A673 (cell line): Measurements from ENCODE around the gene FILIP1. TPM values are rescaled to one million over a fixed set of nuclear protein-coding genes. Genes with fewer than 3 reads are reported as not detected.

Experiments used
- BruUV-seq: library from RNA; stranded (reverse); fragments of 400-500 nt; replicated peaks from 2 replicates; lab custom pipeline; 2021; lab: Mats Ljungman, UMichigan
- CTCF ChIA-PET: fragments of 300-600 bp; sonication (Branson Sonifier 250); formaldehyde crosslinking; loops from one replicate; lab custom pipeline; 2022; ENCODE audit warnings: antibody characterized with exemption; lab: Charles Lee
- POLR2A ChIA-PET: fragments of 300-600 bp; sonication (Branson Sonifier 250); formaldehyde crosslinking; loops from one replicate; lab custom pipeline; 2022; ENCODE audit warnings: antibody characterized with exemption; ENCODE audit not compliant: low non-redundant PET; lab: Charles Lee
- DNase-seq: peaks from one replicate; pipeline ENCODE4 v3.0.0-alpha.2; 2015; ENCODE audit warnings: low spot score
- H3K27ac ChIP-seq: fragments of 200-600 bp; sonication (generic); 2 replicates; pipeline ENCODE4 v1.5.1; 2016; ENCODE audit warnings: mixed run types, low read depth, mild to moderate bottlenecking, mixed read lengths, antibody characterized with exemption, low read length; ENCODE audit not compliant: poor library complexity, severe bottlenecking
- H3K27me3 ChIP-seq: fragments of 200-600 bp; sonication (generic); replicated peaks from 2 replicates; pipeline ENCODE4 v1.6.1; 2017; ENCODE audit warnings: mixed run types, low read depth, mild to moderate bottlenecking, mixed read lengths, antibody characterized with exemption, low read length; ENCODE audit not compliant: insufficient read depth, poor library complexity
- H3K36me3 ChIP-seq: fragments of 200-600 bp; sonication (generic); 2 replicates; pipeline ENCODE4 v1.6.1; 2016; ENCODE audit warnings: mixed run types, mild to moderate bottlenecking, mixed read lengths, antibody characterized with exemption, low read length; ENCODE audit not compliant: insufficient read depth, poor library complexity, severe bottlenecking
- H3K4me1 ChIP-seq: fragments of 200-600 bp; sonication (generic); 2 replicates; pipeline ENCODE4 v1.6.1; 2017; ENCODE audit warnings: mixed run types, mild to moderate bottlenecking, mixed read lengths, antibody characterized with exemption, low read length; ENCODE audit not compliant: insufficient read depth, poor library complexity, severe bottlenecking
- H3K4me3 ChIP-seq: fragments of 200-600 bp; sonication (generic); 2 replicates; pipeline ENCODE4 v1.5.1; 2016; ENCODE audit warnings: low read depth, mixed run types, mild to moderate bottlenecking, mixed read lengths, low read length; ENCODE audit not compliant: poor library complexity, severe bottlenecking
- H3K9me3 ChIP-seq: fragments of 200-600 bp; sonication (generic); 2 replicates; pipeline ENCODE4 v1.6.1; 2016; ENCODE audit warnings: mixed run types, low read depth, mild to moderate bottlenecking, mixed read lengths, antibody characterized with exemption, low read length; ENCODE audit not compliant: poor library complexity, severe bottlenecking
- EZH2 ChIP-seq: fragments of 200-600 bp; sonication (generic); IDR thresholded peaks from 2 replicates; pipeline ENCODE4 v1.6.1; 2017; ENCODE audit warnings: borderline replicate concordance, low read depth, mild to moderate bottlenecking, mixed read lengths, antibody characterized with exemption, low read length; ENCODE audit not compliant: poor library complexity, severe bottlenecking
- intact Hi-C: fragments of 100-400 bp; cut with micrococcal nuclease; formaldehyde crosslinking; loops from one replicate; pipeline ENCODE4 v1.10.0; 2022; ENCODE audit not compliant: unreplicated experiment
- total RNA-seq: library from RNA; stranded (reverse); gene quantifications from 2 replicates; pipeline ENCODE4 v1.2.3, GENCODE V29; 2021
- TF ChIP-seq, protein P1 (sequence below): fragments of 300-800, 200-600 bp; sonication (generic); conservative IDR thresholded peaks from 2 replicates; pipeline ENCODE4 v1.5.1; 2017; ENCODE audit warnings: low read depth, mild to moderate bottlenecking, antibody characterized with exemption, low read length, moderate library complexity, mixed read lengths

Gene FILIP1
- total RNA-seq, 1 experiment from 2014 or later = 0.32 TPM

DNA sequence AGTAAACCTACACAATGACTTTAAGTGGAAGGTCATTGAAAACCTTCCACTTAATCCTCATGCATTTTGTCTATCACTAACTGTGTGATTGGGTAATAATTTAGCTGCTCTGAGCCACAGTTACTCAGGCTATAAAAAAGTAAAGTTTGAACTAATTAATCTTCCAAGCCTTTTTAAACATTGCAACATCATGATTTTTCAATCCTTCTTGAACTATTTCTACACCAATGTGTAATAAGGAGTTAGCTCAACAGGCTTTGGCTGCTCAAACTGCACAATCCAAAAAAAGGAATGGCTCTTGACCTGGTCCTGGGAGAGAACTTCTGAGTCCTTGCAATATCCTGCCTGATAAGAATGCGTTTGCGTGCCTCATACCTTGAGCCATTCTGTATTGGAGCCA lies 34.8 kb upstream of the FILIP1 start:
- no TSS peak for BruUV-seq
- CTCF ChIA-PET = no interaction called here
- Histone ChIP-seq H3K4me3 (no peak overlapping the region), H3K9me3 (no peaks in the 10 kb centered on the region), H3K36me3 (no peaks in the 10 kb centered on the region), H3K27ac (no peak overlapping the region), H3K4me1 (peaks cover 11% of the 10 kb centered on the region), H3K27me3 (no peaks in the 10 kb centered on the region)
- DNase-seq = no peak
- TF ChIP-seq, protein P1, sequence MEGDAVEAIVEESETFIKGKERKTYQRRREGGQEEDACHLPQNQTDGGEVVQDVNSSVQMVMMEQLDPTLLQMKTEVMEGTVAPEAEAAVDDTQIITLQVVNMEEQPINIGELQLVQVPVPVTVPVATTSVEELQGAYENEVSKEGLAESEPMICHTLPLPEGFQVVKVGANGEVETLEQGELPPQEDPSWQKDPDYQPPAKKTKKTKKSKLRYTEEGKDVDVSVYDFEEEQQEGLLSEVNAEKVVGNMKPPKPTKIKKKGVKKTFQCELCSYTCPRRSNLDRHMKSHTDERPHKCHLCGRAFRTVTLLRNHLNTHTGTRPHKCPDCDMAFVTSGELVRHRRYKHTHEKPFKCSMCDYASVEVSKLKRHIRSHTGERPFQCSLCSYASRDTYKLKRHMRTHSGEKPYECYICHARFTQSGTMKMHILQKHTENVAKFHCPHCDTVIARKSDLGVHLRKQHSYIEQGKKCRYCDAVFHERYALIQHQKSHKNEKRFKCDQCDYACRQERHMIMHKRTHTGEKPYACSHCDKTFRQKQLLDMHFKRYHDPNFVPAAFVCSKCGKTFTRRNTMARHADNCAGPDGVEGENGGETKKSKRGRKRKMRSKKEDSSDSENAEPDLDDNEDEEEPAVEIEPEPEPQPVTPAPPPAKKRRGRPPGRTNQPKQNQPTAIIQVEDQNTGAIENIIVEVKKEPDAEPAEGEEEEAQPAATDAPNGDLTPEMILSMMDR = no peak
- TF ChIP-seq EZH2 = no peak
- POLR2A ChIA-PET = interaction anchor here (0.5 kb wide), 1 partner anchor 1855 kb away, joined by 5 read pairs; no protein-coding TSS in a partner anchor
- intact Hi-C loops = loop anchor here (5.0 kb wide), 1 partner anchor 161 kb away; no protein-coding TSS in a partner anchor

DNA sequence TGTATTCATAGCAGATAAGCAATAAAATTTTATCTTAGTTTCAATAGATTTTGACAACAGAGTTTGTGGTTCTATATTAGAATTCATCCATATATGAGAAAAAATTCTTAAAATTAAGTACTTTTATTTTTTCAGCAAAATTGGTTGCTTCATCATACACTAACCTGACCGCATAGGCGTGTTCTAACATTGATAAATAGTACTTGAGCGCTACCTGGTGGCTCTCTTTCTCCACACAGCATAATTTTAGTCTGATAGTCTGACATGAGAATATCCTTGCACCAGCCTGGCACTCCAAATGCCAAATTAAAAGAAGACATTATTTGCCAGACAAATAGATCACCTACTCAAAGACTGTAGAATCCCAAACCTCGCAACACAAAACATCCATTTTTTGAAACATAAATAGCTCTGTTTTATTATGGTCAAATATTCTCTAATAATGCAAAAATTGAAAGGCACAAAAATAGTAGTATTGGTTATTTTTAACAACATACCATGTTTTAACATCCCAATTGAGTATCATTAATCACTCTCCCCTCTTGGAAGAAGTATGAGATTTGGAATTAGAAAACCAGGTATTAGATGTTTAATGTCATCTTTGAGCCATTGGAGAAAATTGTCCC lies 33.0 kb upstream of the FILIP1 start:
- H3K27ac ChIP-seq = no peak overlapping the region
- DNase-seq = peak; percentile 78
- POLR2A ChIA-PET = no interaction called here
- H3K9me3 ChIP-seq = no peaks in the 10 kb centered on the region
- intact Hi-C loops = loop anchor here (1.0 to 5.0 kb wide), 3 partner anchors 159 to 260 kb away; no protein-coding TSS in a partner anchor
- no peaks in the 10 kb centered on the region for H3K27me3 ChIP-seq
- TF ChIP-seq EZH2 = no peak
- TF ChIP-seq, protein P1 = peak; percentile 79
- H3K4me3 ChIP-seq = no peak overlapping the region
- CTCF ChIA-PET = no interaction called here
- no peaks in the 10 kb centered on the region for H3K36me3 ChIP-seq
- no TSS peak for BruUV-seq
- peaks cover 11% of the 10 kb centered on the region for H3K4me1 ChIP-seq

DNA sequence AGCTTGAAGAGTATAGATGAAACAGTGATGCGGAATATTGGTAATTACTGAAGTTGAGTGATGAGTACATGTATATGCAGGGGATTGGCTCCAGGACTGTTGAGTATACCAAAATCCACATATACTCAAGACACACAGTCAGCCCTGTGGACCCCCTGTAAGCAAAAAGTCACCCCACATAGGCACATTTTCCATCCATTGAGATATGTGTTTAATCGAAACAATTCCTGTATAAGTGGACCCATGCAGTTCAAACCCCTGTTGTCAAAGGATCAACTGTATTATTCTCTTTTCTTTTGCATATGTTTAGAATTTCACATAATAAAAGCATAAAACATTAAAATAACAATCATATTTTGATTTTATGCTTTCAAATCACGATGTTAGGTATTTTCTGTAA lies 32.1 kb upstream of the FILIP1 start:
- no peak for DNase-seq
- TF ChIP-seq EZH2 = no peak
- TF ChIP-seq, protein P1 = no peak
- CTCF ChIA-PET = no interaction called here
- Histone ChIP-seq H3K27me3 (no peaks in the 10 kb centered on the region), H3K4me1 (peaks cover 11% of the 10 kb centered on the region), H3K36me3 (no peaks in the 10 kb centered on the region), H3K27ac (no peak overlapping the region), H3K9me3 (no peaks in the 10 kb centered on the region), H3K4me3 (no peak overlapping the region)
- BruUV-seq = no TSS peak
- POLR2A ChIA-PET = no interaction called here
- intact Hi-C loops = loop anchor here (1.0 to 5.0 kb wide), 3 partner anchors 158 to 259 kb away; no protein-coding TSS in a partner anchor
